HG02852 (cell line): ENCODE data around the gene GNG13.
"Not testable (repeated sequence)": the region's sequence is repeated elsewhere in the genome, so short reads cannot be mapped to it uniquely, and the experiment has no call there.

Source experiments
- ATAC-seq: cut with Tn5 transposase; IDR thresholded peaks from one replicate; pipeline ENCODE4 v1.9.1; 2021; ENCODE audit warnings: mild to moderate bottlenecking, moderate library complexity; ENCODE audit not compliant: unreplicated experiment

Gene GNG13

GRCh38 chr16:799948-800833, at the start of gene GNG13:
Gene GNG13 (minus strand): TSS chr16:800734. CDS start chr16:799077, 1,657 bp downstream.
- no peak for ATAC-seq

GRCh38 chr16:848510-849253, 48.1 kb upstream of the GNG13 start:
- ATAC-seq = no peak

GRCh38 chr16:847681-848445, 47.3 kb upstream of the GNG13 start:
- ATAC-seq = no peak

- ATAC-seq = no peak
Observed at GRCh38 chr16:847151-847550, 46.6 kb upstream of the GNG13 start.

GRCh38 chr16:845351-845745, 44.8 kb upstream of the GNG13 start:
- ATAC-seq = no peak

GRCh38 chr16:844638-845350, 44.3 kb upstream of the GNG13 start:
- ATAC-seq = no peak

GRCh38 chr16:843771-844170, 43.2 kb upstream of the GNG13 start:
- ATAC-seq = no peak

- no peak for ATAC-seq
Observed at GRCh38 chr16:842711-843560, 42.4 kb upstream of the GNG13 start.

GRCh38 chr16:842061-842476, 41.5 kb upstream of the GNG13 start:
- no peak for ATAC-seq

- ATAC-seq = no peak
Observed at GRCh38 chr16:841455-842060, 41.0 kb upstream of the GNG13 start.

GRCh38 chr16:840561-841454, 40.3 kb upstream of the GNG13 start:
- no peak for ATAC-seq

- no peak for ATAC-seq
Observed at GRCh38 chr16:839643-840408, 39.3 kb upstream of the GNG13 start.

GRCh38 chr16:838741-839140, 38.2 kb upstream of the GNG13 start:
- ATAC-seq = no peak

- not testable (repeated sequence) for ATAC-seq
Observed at GRCh38 chr16:836822-837221, 36.3 kb upstream of the GNG13 start.

GRCh38 chr16:836221-836620, 35.7 kb upstream of the GNG13 start:
- no peak for ATAC-seq

- ATAC-seq = no peak
Observed at GRCh38 chr16:835373-835772, 34.8 kb upstream of the GNG13 start.

- no peak for ATAC-seq
Observed at GRCh38 chr16:833411-833810, 32.9 kb upstream of the GNG13 start.
